ENCODE results near the gene AFF2.

AFF2 gene

DNA sequence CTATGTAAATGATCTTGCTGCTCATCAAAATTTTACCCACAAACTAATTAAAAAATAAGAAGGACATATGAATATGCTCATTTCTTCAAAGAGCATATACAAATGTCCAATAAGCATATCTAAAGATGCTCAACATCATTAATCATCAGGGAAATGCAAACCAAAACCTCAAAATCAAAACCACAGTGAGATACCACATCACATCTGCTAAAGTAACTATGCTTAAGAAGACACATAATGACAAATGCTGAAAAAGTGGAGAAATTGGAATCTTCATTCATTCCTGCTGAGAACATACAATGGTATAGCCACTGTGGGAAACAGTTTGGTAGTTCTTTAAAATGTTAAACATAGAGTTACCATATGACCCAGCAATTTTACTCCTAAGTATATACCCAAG is 81.9 kb downstream of the AFF2 start:
- ChIA-PET POLR2A (no interaction called here), CTCF (no interaction called here)
- DNase-seq (ENCODE audit: extremely low spot score): no peak
- no peak for TF ChIP-seq FOXA1 (IDR thresholded peaks at IDR 0.05)
- TF ChIP-seq SUZ12 (IDR thresholded peaks at IDR 0.05): no peak

DNA sequence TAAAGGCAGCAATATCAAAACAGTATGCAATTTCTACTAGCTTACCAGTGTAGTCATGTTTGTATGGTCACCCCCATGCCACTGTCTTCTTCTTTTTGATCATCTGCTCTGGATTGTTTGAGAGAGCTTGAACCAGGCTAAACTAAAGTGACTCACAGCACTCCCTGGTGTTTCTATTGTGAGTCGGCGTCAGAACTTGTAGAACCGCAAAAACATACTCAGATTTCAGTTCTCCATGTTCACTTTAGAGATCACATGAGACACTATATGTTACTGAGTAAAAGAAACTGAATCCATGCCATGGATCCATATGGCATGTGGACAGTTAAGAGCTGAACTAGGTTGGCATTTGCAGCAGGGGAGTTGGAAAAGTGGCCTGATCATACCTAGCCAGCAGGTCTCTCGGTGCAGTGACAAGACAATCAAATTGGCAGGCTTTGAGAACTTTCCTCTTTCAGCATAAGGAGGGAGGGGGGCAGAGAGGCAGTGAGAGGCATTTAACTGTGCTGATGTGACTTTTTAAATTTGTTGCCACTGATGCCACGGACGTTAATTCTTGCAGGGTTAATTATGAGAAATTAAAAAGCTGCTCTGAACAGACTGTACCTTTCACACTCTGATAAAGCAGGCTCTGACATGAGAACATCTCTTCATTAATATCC is 88.4 kb downstream of the AFF2 start:
- TF ChIP-seq FOXM1 (IDR thresholded peaks at IDR 0.05; ENCODE audit: borderline replicate concordance): no peak
- TF ChIP-seq BHLHE40 (IDR thresholded peaks at IDR 0.05; ENCODE audit: borderline replicate concordance): no peak
- no peak for TF ChIP-seq ELF4 (IDR thresholded peaks at IDR 0.05)
- TF ChIP-seq FOXK2 (IDR thresholded peaks at IDR 0.05): no peak
- no peak for TF ChIP-seq HDGF (IDR thresholded peaks at IDR 0.05; ENCODE audit: borderline replicate concordance)
- POLR2A ChIA-PET: no interaction called here
- DNase-seq (ENCODE audit: extremely low spot score): no peak
- CTCF ChIA-PET: no interaction called here

DNA sequence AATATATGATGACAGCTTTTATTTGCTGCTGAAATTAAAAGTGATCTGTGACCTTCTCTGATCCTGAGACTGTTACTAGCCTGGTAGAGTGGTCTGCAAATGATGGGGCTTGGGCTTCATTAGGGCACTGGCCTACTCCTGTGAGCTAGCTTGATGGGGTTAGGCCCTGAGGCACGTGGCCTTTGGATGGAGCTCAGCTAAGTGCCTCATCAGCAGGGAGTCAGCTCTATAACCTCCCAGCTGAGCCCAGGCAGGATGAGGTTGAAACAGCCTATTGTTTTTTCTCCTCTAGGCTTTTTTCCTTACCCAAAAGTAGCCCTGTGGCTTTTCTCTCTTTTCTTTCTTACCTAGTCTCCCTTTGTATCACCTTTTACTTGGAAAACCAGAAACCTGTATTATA is 92.2 kb downstream of the AFF2 start:
- POLR2A ChIA-PET: no interaction called here
- TF ChIP-seq FOXM1 (IDR thresholded peaks at IDR 0.05; ENCODE audit: borderline replicate concordance) (no peak), BHLHE40 (IDR thresholded peaks at IDR 0.05; ENCODE audit: borderline replicate concordance) (no peak), HDGF (IDR thresholded peaks at IDR 0.05; ENCODE audit: borderline replicate concordance) (no peak), FOXK2 (IDR thresholded peaks at IDR 0.05) (no peak), SUZ12 (IDR thresholded peaks at IDR 0.05) (no peak), ARNT (IDR thresholded peaks at IDR 0.05) (no peak), NFRKB (IDR thresholded peaks at IDR 0.05) (no peak), ZNF384 (IDR thresholded peaks at IDR 0.05) (no peak), ELF4 (IDR thresholded peaks at IDR 0.05) (no peak), TARDBP (IDR thresholded peaks at IDR 0.05) (no peak), CTBP1 (IDR thresholded peaks at IDR 0.05; ENCODE audit: borderline replicate concordance) (no peak), LEF1 (IDR thresholded peaks at IDR 0.05; ENCODE audit: borderline replicate concordance) (no peak), SP1 (IDR thresholded peaks at IDR 0.05) (no peak), FOXA1 (IDR thresholded peaks at IDR 0.05) (no peak), L3MBTL2 (conservative IDR thresholded peaks at IDR 0.05) (no peak)
- TF ChIP-seq, protein P1, sequence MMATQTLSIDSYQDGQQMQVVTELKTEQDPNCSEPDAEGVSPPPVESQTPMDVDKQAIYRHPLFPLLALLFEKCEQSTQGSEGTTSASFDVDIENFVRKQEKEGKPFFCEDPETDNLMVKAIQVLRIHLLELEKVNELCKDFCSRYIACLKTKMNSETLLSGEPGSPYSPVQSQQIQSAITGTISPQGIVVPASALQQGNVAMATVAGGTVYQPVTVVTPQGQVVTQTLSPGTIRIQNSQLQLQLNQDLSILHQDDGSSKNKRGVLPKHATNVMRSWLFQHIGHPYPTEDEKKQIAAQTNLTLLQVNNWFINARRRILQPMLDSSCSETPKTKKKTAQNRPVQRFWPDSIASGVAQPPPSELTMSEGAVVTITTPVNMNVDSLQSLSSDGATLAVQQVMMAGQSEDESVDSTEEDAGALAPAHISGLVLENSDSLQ (IDR thresholded peaks at IDR 0.05): no peak
- CTCF ChIA-PET: no interaction called here

DNA sequence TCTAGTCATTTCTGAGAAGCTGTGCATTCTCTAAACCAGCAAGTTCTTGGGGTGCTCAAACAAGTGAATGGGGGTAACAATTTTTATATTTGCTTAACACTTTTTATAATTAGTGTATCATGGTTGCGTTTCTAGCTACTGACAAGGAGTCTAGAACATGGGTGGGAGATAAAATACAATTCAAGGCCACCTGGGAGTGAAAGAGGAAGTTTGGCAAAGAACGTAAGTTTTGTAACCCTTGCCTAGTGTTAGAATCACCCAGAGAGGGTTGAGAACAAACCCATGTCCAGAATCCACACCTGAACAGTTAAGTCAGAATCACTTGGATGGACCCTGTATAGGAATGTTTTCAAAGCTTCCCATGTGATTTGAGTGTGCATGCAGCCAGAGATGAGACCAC is 92.7 kb downstream of the AFF2 start:
- TF ChIP-seq ZNF384 (IDR thresholded peaks at IDR 0.05) (no peak), TARDBP (IDR thresholded peaks at IDR 0.05) (no peak), FOXK2 (IDR thresholded peaks at IDR 0.05) (no peak), FOXA1 (IDR thresholded peaks at IDR 0.05) (no peak), BHLHE40 (IDR thresholded peaks at IDR 0.05; ENCODE audit: borderline replicate concordance) (no peak), SP1 (IDR thresholded peaks at IDR 0.05) (no peak), CTBP1 (IDR thresholded peaks at IDR 0.05; ENCODE audit: borderline replicate concordance) (no peak), ARNT (IDR thresholded peaks at IDR 0.05) (no peak), NFRKB (IDR thresholded peaks at IDR 0.05) (no peak), LEF1 (IDR thresholded peaks at IDR 0.05; ENCODE audit: borderline replicate concordance) (no peak), SUZ12 (IDR thresholded peaks at IDR 0.05) (no peak), ELF4 (IDR thresholded peaks at IDR 0.05) (no peak), HDGF (IDR thresholded peaks at IDR 0.05; ENCODE audit: borderline replicate concordance) (no peak), L3MBTL2 (conservative IDR thresholded peaks at IDR 0.05) (no peak), FOXM1 (IDR thresholded peaks at IDR 0.05; ENCODE audit: borderline replicate concordance) (no peak)
- TF ChIP-seq, protein P1 (IDR thresholded peaks at IDR 0.05): no peak
- POLR2A ChIA-PET: no interaction called here
- DNase-seq (ENCODE audit: extremely low spot score): no peak
- CTCF ChIA-PET: no interaction called here

More for the DNA sequence above, 92.2 kb downstream of the AFF2 start:
- no peak for DNase-seq (ENCODE audit: extremely low spot score)

DNA sequence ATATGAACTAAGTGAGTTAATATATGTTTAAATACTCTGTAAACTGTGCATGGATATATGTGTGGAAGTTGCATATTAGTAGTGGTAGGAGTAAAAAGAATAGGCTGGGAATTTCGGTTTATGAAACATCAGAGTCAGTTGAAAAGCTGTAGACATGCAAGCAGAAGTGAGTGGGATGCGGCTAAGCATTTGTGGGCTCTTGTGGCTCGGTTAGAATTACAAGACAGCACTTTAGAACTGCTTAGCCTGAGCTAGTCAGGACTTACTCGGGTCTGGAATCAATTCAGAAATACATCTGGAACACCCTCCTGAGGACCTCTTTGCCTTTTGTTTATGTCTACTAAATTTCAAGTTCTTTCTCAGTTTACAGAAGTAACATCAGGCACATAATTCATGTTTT is 93.6 kb downstream of the AFF2 start:
- no peak for DNase-seq (ENCODE audit: extremely low spot score)
- TF ChIP-seq L3MBTL2 (conservative IDR thresholded peaks at IDR 0.05): no peak
- TF ChIP-seq ZNF384 (IDR thresholded peaks at IDR 0.05): no peak
- TF ChIP-seq SP1 (IDR thresholded peaks at IDR 0.05): no peak
- no peak for TF ChIP-seq LEF1 (IDR thresholded peaks at IDR 0.05; ENCODE audit: borderline replicate concordance)
- TF ChIP-seq CTBP1 (IDR thresholded peaks at IDR 0.05; ENCODE audit: borderline replicate concordance): no peak
- no peak for TF ChIP-seq HDGF (IDR thresholded peaks at IDR 0.05; ENCODE audit: borderline replicate concordance)
- TF ChIP-seq TARDBP (IDR thresholded peaks at IDR 0.05): no peak
- no peak for TF ChIP-seq FOXK2 (IDR thresholded peaks at IDR 0.05)
- no peak for TF ChIP-seq BHLHE40 (IDR thresholded peaks at IDR 0.05; ENCODE audit: borderline replicate concordance)
- TF ChIP-seq FOXA1 (IDR thresholded peaks at IDR 0.05): no peak
- no peak for TF ChIP-seq SUZ12 (IDR thresholded peaks at IDR 0.05)
- TF ChIP-seq, protein P1 (IDR thresholded peaks at IDR 0.05): no peak
- no peak for TF ChIP-seq ARNT (IDR thresholded peaks at IDR 0.05)
- no peak for TF ChIP-seq NFRKB (IDR thresholded peaks at IDR 0.05)
- POLR2A ChIA-PET: no interaction called here
- CTCF ChIA-PET: no interaction called here

DNA sequence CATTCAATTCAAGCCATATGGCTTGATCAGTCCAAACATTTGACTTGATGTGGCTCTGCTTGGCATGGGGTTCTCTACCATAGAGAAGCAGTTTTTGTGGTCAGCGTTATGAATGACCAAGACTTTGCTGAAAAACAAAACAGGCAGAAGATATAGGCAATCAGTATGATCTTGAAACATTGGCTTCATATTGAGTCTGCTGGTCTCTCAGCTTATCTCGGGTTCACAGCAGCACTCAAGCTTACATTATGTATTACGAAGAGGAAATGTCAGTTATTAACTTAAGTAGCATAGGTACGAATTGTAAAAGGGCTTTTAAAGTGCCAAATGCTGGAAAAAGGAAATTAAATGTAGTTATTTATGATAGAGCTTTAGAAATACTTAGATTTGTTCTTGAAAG is 99.0 kb downstream of the AFF2 start:
- TF ChIP-seq SP1 (IDR thresholded peaks at IDR 0.05): no peak
- TF ChIP-seq HDGF (IDR thresholded peaks at IDR 0.05; ENCODE audit: borderline replicate concordance): no peak
- no peak for TF ChIP-seq ELF4 (IDR thresholded peaks at IDR 0.05)
- no peak for TF ChIP-seq LEF1 (IDR thresholded peaks at IDR 0.05; ENCODE audit: borderline replicate concordance)
- TF ChIP-seq, protein P1 (IDR thresholded peaks at IDR 0.05): no peak
- CTCF ChIA-PET: interaction anchor here (0.6 kb wide), 1 partner anchor 16 kb away, joined by 3 read pairs; no protein-coding TSS in a partner anchor
- DNase-seq (ENCODE audit: extremely low spot score): no peak
- POLR2A ChIA-PET: no interaction called here
